Testis (tissue), 3 donors: ENCODE data around the gene ZNF441. TPM values are rescaled to one million over a fixed set of nuclear protein-coding genes. Genes with fewer than 3 reads are reported as not detected.

Experiments
- DNase-seq: peaks from one replicate; pipeline ENCODE4 v3.0.0-alpha.2; 2019
- H3K27ac ChIP-seq, 2 donors: fragments of 200-600 bp; sonication (generic); one replicate each; pipeline ENCODE4 v1.5.1; 2019
- H3K27me3 ChIP-seq: fragments of 200-600 bp; sonication (generic); one replicate; pipeline ENCODE4 v1.5.1; 2019
- H3K36me3 ChIP-seq: fragments of 200-600 bp; sonication (generic); one replicate; pipeline ENCODE4 v1.5.1; 2017; ENCODE audit warnings: low read depth; ENCODE audit errors: missing control alignments
- H3K4me1 ChIP-seq: fragments of 200-600 bp; sonication (generic); one replicate; pipeline ENCODE4 v1.5.1; 2019
- H3K4me3 ChIP-seq, 2 donors: fragments of 200-600 bp; sonication (generic); one replicate each; pipeline ENCODE4 v1.5.1; 2017 to 2019
- H3K9me3 ChIP-seq: fragments of 200-600 bp; sonication (generic); one replicate; pipeline ENCODE4 v1.5.1; 2017
- POLR2A ChIP-seq: fragments of 450-650 bp; IDR thresholded peaks from one replicate; pipeline ENCODE4 v1.6.1; 2017; ENCODE audit warnings: antibody characterized with exemption, mild to moderate bottlenecking, moderate library complexity
- WGBS, 2 donors: methylation state at CpG; one replicate each; pipeline ENCODE4 v1.1.5; 2018; 5-methylcytosine and 5-hydroxymethylcytosine counted together
- intact Hi-C: fragments of 100-400 bp; cut with DNase I; formaldehyde crosslinking; loops from one replicate; pipeline ENCODE4 v1.15.1; 2023; ENCODE audit warnings: low total_unique reads
- polyA plus RNA-seq: library from polyadenylated mRNA; stranded (reverse); fragments of 350-450 nt; fragmentation: Illumina TruSeq; extraction: RNeasy Lipid Tissue Mini Kit (QIAGEN cat#74804); gene quantifications from one replicate; pipeline ENCODE4 v1.2.3, GENCODE V29; 2014; ENCODE audit warnings: low read depth, low replicate concordance; ENCODE audit not compliant: insufficient read depth
- total RNA-seq, 2 donors: library from RNA; depleted of rRNA; stranded (reverse); fragments of >200 nt; gene quantifications; one replicate each; pipeline ENCODE4 v1.2.3, GENCODE V29; 2016
- TF ChIP-seq, protein P1 (sequence below), 3 experiments: fragments of 450-650 bp in 2 of 3; fragments of 200-600 bp in 1 of 3; sonication (generic) in 1 of 3; IDR thresholded peaks; one replicate each; pipeline ENCODE4 v1.5.1; 2016 to 2019; ENCODE audit warnings: antibody characterized with exemption in 3 of 3, mild to moderate bottlenecking in 2 of 3, moderate library complexity in 1 of 3

The ZNF441 gene
- total and polyA plus RNA-seq, 3 donors from 2014 or later: 2.4 to 13.8 (median 11.6) TPM

DNA sequence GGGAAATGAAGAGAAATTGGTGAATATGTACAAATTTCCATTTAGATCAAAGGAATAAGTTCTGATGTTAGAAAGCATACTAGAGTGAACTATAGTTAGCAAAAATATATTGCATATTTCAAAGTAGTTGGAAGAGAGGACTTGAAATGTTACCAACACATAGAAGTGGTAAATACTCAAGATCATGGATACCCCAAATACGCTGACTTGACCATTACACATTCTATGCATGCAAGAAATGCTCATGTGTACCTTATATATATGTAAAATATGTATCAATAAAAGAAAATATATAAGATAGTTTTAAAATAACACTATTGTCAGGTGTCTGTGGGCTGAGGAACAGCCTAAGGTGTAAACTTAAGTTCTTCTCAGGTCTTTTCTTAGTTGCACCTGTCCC is 17.0 kb downstream of the ZNF441 start:
- no peaks in the 10 kb centered on the region for H3K27me3 ChIP-seq
- no peak overlapping the region for H3K27ac ChIP-seq
- no peak for TF ChIP-seq POLR2A
- TF ChIP-seq, protein P1, sequence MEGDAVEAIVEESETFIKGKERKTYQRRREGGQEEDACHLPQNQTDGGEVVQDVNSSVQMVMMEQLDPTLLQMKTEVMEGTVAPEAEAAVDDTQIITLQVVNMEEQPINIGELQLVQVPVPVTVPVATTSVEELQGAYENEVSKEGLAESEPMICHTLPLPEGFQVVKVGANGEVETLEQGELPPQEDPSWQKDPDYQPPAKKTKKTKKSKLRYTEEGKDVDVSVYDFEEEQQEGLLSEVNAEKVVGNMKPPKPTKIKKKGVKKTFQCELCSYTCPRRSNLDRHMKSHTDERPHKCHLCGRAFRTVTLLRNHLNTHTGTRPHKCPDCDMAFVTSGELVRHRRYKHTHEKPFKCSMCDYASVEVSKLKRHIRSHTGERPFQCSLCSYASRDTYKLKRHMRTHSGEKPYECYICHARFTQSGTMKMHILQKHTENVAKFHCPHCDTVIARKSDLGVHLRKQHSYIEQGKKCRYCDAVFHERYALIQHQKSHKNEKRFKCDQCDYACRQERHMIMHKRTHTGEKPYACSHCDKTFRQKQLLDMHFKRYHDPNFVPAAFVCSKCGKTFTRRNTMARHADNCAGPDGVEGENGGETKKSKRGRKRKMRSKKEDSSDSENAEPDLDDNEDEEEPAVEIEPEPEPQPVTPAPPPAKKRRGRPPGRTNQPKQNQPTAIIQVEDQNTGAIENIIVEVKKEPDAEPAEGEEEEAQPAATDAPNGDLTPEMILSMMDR (IDR thresholded peaks at IDR 0.05): no peak
- H3K36me3 ChIP-seq: no peaks in the 10 kb centered on the region
- no peak overlapping the region for H3K4me3 ChIP-seq
- H3K9me3 ChIP-seq: no peaks in the 10 kb centered on the region
- no peaks in the 10 kb centered on the region for H3K4me1 ChIP-seq
- WGBS, 2 donors: 94 to 100% methylated on average over 1 of the region's 1 CpG
- no peak for DNase-seq
- intact Hi-C loops: no loop called here

DNA sequence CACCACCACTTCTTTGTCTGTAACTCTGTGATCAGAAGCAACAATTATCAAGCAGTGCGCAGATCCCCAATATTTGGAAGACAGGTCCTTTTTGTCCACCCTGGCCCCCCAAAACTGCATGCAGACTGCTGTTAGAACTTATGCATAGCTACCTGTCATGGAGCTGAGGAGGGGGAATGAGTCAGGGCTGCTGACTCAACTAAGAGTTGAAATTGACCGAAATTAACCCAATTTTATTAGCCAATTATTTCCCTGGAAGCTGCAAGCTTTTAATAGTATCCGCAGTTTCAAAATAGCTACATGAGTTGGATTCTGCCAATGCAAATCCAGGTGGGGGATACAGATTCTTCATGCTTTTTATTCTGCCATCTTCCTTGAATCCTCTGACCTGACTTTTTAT is 17.6 kb downstream of the ZNF441 start:
- Histone ChIP-seq H3K4me1 (no peaks in the 10 kb centered on the region), H3K36me3 (no peaks in the 10 kb centered on the region), H3K27me3 (no peaks in the 10 kb centered on the region), H3K4me3 (no peak overlapping the region), H3K27ac (no peak overlapping the region), H3K9me3 (no peaks in the 10 kb centered on the region)
- WGBS, 2 donors: 90 to 99% methylated on average over 3 of the region's 3 CpGs
- DNase-seq: no peak
- intact Hi-C loops: no loop called here
- TF ChIP-seq, protein P1 (IDR thresholded peaks at IDR 0.05): no peak
- TF ChIP-seq POLR2A: no peak

DNA sequence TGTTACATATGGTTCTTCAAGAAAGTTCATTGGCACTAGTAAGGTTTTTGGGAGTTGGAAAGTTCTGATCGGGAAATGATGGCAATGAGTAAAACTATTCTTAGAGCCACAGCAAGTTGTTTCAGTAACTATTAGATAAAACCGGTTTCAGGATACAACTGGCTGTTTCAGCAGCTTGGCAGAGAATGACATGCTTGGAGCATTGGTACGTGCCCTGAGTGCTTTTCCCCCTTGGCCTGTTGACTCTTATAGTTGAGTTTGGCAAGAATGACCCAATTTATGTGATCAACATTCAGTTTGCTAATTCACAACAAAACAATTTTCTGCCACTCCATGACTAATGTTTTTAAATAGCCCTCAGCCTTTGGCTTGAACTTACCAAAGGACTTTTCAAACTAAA is 20.7 kb downstream of the ZNF441 start:
- 80 to 84% methylated on average over 3 of the region's 3 CpGs for WGBS, 2 donors
- intact Hi-C loops: no loop called here
- DNase-seq: no peak
- no peaks in the 10 kb centered on the region for H3K4me1 ChIP-seq
- no peak overlapping the region for H3K27ac ChIP-seq
- TF ChIP-seq, protein P1 (IDR thresholded peaks at IDR 0.05): no peak
- TF ChIP-seq POLR2A: no peak
- no peaks in the 10 kb centered on the region for H3K9me3 ChIP-seq
- H3K27me3 ChIP-seq: no peaks in the 10 kb centered on the region
- H3K36me3 ChIP-seq: no peaks in the 10 kb centered on the region
- no peak overlapping the region for H3K4me3 ChIP-seq

DNA sequence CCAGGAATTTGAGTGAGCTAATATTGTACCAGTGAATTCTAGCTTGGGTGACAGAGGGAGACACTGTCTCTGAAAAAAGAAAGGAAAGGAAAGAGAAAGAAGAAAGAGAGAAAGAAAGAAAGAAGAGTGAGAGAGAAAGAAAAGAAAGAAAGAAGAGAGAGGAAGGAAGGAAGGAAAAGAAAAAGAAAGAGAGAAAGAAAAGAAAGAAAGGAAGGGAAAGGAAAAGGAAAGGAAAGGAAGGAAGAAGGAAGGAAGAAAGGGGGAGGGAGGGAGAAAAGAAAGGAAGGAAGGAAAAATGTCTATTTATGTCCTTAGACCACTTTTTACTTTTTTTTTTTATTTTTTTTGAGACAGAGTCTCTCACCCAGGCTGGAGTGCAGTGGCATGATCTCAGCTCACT is 26.1 kb downstream of the ZNF441 start:
- H3K9me3 ChIP-seq: no peaks in the 10 kb centered on the region
- no peak for DNase-seq
- H3K27me3 ChIP-seq: no peaks in the 10 kb centered on the region
- no peak overlapping the region for H3K4me3 ChIP-seq
- TF ChIP-seq, protein P1 (IDR thresholded peaks at IDR 0.05): no peak
- H3K27ac ChIP-seq: no peak overlapping the region
- intact Hi-C loops: no loop called here
- H3K4me1 ChIP-seq: peaks cover 5% of the 10 kb centered on the region
- no peaks in the 10 kb centered on the region for H3K36me3 ChIP-seq

DNA sequence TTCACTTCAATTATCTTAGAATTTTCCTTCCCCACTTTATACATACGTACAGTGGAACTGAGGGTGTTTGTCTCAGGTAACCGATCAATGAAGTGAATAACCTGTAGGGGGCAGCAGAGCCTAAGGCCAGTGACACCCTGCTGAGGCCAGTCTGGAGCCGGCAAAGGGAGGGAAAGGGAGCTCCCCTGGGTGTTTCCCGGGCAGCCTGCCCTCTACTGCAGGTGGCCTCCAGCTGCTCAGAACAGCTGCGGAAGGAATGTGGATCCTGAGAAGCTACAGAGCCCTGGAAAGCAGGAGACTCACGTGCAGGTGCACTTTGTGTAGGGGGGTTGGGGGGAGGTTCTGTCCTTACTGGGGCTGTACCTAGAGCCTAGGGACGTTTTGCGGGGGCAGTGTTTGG is 30.7 kb downstream of the ZNF441 start:
- peak overlapping the region in 1 of 2 donors; percentile 60 for H3K4me3 ChIP-seq
- H3K36me3 ChIP-seq: no peaks in the 10 kb centered on the region
- H3K27ac ChIP-seq: no peak overlapping the region
- H3K9me3 ChIP-seq: no peaks in the 10 kb centered on the region
- peaks cover 11% of the 10 kb centered on the region for H3K4me1 ChIP-seq
- WGBS, 2 donors: 2 to 3% methylated on average over 8 of the region's 8 CpGs
- intact Hi-C loops: no loop called here
- TF ChIP-seq, protein P1 (IDR thresholded peaks at IDR 0.05): peak; percentile 63 to 78 (median 68)
- TF ChIP-seq POLR2A: no peak
- peak; percentile 91 for DNase-seq
- H3K27me3 ChIP-seq: no peaks in the 10 kb centered on the region
